ENCODE measurements around the gene ZBTB33.

The ZBTB33 gene, protein sequence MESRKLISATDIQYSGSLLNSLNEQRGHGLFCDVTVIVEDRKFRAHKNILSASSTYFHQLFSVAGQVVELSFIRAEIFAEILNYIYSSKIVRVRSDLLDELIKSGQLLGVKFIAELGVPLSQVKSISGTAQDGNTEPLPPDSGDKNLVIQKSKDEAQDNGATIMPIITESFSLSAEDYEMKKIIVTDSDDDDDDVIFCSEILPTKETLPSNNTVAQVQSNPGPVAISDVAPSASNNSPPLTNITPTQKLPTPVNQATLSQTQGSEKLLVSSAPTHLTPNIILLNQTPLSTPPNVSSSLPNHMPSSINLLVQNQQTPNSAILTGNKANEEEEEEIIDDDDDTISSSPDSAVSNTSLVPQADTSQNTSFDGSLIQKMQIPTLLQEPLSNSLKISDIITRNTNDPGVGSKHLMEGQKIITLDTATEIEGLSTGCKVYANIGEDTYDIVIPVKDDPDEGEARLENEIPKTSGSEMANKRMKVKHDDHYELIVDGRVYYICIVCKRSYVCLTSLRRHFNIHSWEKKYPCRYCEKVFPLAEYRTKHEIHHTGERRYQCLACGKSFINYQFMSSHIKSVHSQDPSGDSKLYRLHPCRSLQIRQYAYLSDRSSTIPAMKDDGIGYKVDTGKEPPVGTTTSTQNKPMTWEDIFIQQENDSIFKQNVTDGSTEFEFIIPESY

GRCh38 chrX:120250522-120251271 is at the start of gene ZBTB33:
TSS of gene ZBTB33 (plus strand) at chrX:120250812. CDS start at chrX:120253416, 2,604 bp downstream.
- DNase-seq: peak; percentile 86

- no peak for DNase-seq
Measured at GRCh38 chrX:120200851-120201250, 49.8 kb upstream of the ZBTB33 start.

DNA sequence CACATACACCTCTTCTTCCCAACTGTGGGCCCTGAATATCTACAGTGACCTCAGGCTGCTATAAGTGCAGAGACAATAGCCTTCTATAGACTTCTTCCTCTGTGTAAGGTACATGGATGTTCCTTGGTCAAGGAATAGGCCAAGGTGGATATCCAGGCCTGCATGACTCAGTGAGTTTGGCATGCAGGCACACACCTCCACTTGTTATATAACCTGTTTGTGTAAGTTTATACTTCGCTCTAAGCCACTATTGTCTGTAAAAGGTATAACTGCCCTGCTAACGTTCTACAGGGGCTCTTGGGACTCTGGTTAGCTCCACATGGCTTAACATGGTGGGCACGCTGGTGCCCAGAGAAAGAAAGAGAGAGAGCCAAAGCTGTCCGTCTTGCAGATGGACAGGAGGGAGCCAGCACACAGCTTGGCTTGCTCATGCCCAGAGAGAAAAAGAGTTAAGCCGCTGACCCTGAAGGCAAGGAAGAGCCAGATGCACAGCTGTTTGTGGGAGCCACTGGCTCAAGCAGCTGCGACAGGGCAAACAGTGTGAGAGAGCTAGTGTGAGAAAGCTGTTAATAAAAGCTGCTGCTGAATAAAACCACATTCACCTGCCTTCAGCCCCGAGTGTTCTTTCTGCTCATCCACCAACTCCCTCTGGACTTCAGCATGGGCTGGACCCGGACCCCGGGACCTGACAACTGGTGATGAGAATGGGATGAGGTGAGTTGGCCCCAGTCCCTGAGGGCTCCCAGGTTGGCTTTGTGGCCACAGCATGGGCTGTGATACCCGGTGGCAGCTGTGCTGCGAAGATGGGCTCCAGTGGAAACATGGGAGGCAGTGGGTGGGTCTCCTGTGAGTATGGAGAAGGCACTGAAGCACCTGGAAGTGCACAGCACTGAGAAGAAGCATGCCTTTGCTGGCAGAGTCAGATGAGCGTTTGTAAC is 44.5 kb upstream of the ZBTB33 start:
- no peak for DNase-seq

DNA sequence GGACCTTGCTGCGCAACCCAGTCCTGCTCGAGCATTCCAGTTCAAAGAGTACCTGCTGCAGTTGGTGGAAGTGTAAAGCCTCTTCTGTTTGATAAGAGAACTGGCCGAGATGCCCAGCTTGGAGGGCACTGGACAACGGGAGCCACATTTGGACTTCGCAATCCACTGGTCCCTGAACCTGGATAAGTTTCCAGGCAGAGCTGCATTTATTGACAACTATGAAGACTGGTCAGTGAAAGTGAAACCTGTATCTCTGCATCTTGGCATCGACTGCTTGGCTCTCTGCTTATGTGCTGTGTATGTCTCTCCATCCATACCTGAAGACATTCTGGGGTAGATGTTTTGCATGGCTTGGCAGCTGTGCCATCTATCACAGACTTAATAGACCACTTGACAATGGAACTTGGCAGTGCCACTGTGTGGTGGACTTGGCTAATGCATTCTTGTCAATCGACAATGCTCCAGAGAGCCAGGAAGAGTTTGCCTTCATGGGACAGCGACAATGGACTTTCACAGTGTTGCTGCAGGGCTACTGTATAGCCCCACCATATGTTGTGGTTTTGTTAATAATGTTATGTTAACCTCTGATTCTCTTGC is 43.5 kb upstream of the ZBTB33 start:
- no peak for DNase-seq

DNA sequence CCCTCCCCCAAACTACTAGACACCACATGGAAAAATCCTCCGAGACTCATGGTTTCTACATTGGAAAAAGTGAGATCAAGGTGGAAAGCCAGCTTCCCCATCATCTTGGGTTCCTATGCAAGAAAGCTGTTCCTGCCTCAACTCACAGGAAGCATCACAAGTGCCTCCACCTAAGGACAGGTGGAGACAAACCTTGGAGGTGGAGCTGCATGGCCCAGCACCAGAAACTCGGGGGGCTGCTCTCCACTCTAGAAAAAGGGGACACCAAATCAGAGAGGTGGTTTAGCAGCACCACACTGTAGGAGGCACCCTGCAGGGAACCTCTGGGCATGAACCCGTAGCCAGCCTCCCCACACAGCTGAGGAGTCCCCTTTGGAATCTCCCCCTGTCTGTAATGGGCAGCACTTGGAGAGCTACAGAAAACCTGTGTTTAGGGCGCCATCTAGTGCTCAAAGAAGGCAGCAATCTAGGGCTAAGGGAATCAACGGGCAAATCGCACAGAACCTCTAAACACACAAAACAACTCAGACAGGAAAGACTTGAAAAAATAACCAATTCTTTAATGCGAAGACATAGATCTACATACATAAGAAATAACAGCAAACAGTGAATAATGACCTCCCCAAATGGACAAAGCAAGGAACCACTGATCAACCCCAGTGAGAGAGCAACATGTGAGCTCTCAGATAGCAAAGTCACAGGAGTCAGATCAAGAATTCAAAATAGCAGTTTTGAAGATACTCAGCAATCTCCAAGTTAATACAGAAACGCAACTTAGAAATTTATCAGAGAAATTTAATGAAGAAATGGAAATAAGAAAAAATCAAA is 37.0 kb upstream of the ZBTB33 start:
- peak; percentile 53 for DNase-seq

DNA sequence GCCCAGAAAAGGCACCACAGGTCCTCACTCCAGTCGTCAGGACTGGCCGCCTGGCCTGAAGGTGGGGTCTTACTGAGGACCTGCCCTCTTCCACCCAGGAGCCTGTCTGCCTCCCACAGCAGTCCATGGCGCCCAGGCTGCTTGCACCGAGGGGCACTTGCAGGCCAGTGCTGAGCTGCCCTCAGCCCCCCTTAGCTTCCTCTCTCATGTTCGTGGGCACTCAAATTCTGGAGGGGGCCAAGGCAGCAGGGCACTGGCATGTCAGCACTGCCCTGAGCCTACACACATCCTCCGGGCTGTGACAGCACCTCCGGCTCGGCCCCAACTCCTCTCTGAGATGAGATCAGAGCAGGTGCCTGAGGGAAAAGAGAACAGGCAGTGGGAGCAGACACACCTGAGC is 27.2 kb upstream of the ZBTB33 start:
- no peak for DNase-seq

GRCh38 chrX:120224388-120224787 is 26.2 kb upstream of the ZBTB33 start:
- DNase-seq: no peak

GRCh38 chrX:120228187-120228908 is 22.3 kb upstream of the ZBTB33 start:
- no peak for DNase-seq

DNA sequence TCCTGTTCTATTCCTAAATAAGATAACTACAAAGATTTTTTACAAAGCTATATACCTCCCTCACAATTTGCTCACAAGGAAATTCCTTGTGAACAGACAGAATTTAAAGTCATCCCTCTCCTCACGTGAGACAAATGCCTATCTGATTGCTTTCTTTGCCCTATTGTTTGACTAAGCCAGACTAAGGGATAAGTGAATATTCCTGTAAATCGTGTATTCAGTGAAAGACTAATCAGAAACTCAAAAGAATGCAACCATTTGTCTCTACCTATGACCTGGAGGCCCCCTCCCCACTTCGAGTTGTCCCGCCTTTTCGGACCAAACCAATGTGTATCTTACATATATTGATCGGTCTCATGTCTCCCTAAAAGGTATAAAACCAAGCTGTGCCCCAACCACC is 15.3 kb upstream of the ZBTB33 start:
- no peak for DNase-seq

DNA sequence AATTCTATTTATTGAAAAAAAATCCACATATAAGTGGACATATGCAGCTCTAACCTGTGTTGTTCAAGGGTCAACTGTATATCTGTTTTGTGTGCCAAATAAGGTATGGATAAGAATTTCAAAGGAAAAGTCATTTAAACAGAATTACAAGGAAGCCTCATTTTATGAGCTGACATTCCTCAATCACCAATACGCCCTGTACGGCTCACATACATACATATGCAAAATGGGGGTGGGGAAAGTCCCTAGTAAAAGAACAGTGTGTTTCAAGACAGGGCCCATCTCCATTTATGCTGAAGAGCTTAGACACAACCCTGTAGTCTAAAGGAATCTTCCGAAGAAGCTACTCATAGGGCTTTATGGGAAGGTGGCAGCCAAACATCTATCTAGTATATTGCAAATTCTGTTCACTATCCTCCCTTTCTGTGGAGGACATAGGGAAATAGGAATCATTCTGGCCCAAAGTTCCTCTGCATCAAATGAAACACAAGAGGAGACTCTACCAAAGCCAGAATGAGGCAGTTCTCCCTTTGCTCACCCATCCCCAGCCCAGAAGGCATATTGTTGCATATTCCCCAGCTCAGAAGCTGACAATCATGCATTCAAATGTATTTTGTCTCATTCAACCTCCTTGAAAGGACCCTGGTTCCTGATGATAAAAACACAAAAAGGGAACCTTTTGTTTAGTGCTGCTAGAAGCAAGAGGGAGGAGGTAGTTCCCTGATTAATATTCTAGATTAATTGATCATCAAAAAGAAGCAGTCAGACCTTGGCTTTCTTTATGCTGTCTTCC is 13.7 kb upstream of the ZBTB33 start:
- DNase-seq: no peak

GRCh38 chrX:120238933-120239332 is 11.7 kb upstream of the ZBTB33 start:
- DNase-seq: no peak

DNA sequence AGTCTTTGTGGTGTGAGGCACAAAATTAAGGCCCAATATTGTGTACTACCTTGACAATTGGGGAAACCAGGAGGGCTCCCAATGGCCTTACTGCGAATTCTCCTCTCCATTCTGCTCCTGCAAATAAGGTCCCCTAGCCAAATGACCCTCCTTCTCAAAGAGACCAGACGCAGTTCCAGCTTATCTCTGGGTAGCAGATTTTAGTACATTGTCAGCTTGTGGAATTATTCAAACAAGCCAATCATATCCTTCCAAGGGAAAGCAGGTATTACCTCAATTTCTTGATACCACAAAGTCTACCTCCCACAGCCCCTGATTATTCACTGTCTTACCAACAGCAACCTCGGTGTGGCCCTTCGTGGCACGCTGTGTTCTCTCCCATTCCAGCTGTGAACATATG is 7.8 kb upstream of the ZBTB33 start:
- no peak for DNase-seq

- DNase-seq: no peak
Measured at GRCh38 chrX:120244395-120244734, 6.2 kb upstream of the ZBTB33 start.

GRCh38 chrX:120244735-120245498 is 5.7 kb upstream of the ZBTB33 start:
- peak; percentile 56 for DNase-seq

DNA sequence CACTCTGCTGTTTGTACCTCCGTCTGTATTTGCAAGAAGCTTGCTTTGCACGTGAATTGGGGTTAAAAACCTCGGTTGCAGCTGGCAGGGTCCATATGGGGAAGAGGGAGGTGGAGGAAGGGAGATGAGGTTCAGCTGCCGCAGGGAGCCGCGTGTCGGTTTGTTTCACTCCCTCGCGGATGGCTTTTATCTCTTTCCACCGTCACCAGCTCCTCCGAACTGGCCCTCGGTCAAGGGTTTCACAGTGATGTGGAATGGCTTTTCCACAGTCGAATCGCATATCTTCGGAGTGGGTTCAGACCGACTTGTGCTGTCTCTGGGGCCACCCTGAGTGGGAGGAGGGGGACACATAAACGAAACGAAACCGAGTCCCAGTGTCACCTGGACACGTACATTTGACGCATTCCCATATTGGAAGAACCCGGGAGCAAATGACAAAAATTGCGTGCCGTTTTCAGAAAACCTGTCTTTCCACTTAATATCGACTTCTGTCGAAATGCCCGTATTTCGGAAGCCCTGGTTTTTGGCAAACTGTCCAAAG is 929 bp downstream of the ZBTB33 start:
- peak; percentile 9 for DNase-seq

DNA sequence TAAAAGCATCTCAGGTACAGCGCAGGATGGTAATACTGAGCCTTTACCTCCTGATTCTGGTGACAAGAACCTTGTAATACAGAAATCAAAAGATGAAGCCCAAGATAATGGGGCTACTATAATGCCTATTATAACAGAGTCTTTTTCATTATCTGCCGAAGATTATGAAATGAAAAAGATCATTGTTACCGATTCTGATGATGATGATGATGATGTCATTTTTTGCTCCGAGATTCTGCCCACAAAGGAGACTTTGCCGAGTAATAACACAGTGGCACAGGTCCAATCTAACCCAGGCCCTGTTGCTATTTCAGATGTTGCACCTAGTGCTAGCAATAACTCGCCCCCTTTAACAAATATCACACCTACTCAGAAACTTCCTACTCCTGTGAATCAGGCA is 3.2 kb downstream of the ZBTB33 start:
- no peak for DNase-seq

DNA sequence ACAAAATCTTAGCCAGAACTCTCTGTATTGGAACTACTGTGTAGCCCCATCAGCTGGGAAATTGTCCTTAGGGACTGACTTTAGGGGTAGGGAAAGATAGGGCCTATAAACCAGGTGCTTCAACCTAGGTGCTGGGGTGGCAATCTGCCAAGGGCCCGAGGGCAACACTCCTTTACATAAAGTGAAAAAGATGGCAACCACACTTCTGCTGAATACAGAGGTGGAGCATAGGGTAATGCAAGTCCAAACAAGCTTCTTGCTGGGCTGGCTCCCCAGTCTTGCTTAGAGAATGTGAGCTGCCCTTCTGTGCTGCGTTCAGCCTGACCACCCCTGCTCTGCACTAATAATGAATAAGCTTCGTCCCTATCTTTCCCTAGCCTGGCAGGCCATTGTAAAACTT is 9.8 kb downstream of the ZBTB33 start:
- DNase-seq: no peak

DNA sequence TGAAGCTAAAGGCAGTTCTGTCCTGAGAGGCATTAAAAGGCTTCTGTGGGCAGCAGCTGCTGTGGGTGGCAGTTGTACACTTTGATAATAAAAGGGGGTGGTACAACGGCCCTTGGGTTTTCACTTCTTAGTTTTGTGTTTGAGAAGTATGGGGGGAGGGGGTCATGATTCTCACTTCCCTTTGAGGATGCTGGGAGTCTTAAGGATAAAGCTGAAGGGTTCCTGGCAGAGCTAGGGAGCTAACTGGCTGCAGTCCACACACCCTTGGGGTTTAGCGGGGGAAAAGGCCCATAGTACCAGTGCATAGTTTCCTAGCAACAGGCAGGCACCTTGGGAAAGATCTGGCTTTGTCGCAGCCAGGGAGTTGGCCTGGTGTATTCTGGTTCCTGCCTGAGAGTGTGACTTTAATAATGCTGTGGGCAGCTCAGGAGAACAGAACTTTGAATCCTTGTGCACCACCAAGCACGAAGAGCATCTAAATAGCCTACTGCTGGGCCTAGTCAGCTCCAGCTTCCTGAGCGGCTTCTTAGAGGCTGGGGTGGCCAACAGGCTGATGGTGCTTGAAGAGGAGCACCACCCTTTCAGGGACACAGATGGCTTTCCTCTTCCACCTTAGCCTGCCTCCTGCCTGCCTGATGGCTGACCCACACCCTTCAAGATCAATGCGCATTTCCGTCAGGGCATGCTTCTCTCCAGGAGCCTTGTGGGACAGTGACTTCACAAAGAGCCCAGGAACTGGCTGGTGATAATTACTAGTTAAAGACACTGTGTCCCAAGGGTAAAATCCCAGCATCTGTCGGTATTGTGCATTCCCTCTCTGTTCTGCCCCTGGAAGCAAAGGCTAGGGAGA is 12.5 kb downstream of the ZBTB33 start:
- no peak for DNase-seq
